ENCODE results near the gene PKP1.

GRCh38 chr1:201255479-201256362, 27.6 kb upstream of the PKP1 start:
- no peak for TF ChIP-seq POLR2A (IDR thresholded peaks at IDR 0.05; ENCODE audit: low read length)
- TF ChIP-seq GATA1 (IDR thresholded peaks at IDR 0.05; ENCODE audit: low read depth, low read length) = no peak

All from erythroblast (primary cell).